Vagina (tissue), 2 donors: ENCODE results near the gene RAC2. TPM values are rescaled to one million over a fixed set of nuclear protein-coding genes. Genes with fewer than 3 reads are reported as not detected.
"Not testable (repeated sequence)": the region's sequence is repeated elsewhere in the genome, so short reads cannot be mapped to it uniquely, and the experiment has no call there.

Experiments
- DNase-seq, 2 donors: peaks; one replicate each; pipeline ENCODE4 v3.0.0-alpha.2; 2017; ENCODE audit errors: extremely low spot score in 2 of 2
- H3K27ac ChIP-seq: fragments of 200-600 bp; sonication (generic); one replicate; pipeline ENCODE4 v1.5.1; 2019
- H3K27me3 ChIP-seq: fragments of 200-600 bp; sonication (generic); one replicate; pipeline ENCODE4 v1.5.1; 2019
- H3K36me3 ChIP-seq, 2 donors: fragments of 200-600 bp; sonication (generic); one replicate each; pipeline ENCODE4 v1.5.1; 2017 to 2019
- H3K4me1 ChIP-seq: fragments of 200-600 bp; sonication (generic); one replicate; pipeline ENCODE4 v1.5.1; 2019
- H3K4me3 ChIP-seq, 2 donors: fragments of 200-600 bp; sonication (generic); 1 replicate in 1 of 2; 2 replicates in 1 of 2; pipeline ENCODE4 v1.5.1; 2016 to 2019
- H3K9me3 ChIP-seq: fragments of 200-600 bp; sonication (generic); one replicate; pipeline ENCODE4 v1.5.1; 2019
- POLR2A ChIP-seq, 2 donors: fragments of 450-650 bp; IDR thresholded peaks; one replicate each; pipeline ENCODE4 v1.6.1; 2017; ENCODE audit warnings: antibody characterized with exemption in 2 of 2, mild to moderate bottlenecking in 2 of 2, moderate library complexity in 2 of 2
- POLR2AphosphoS5 ChIP-seq, 2 donors: sonication (generic); formaldehyde crosslinking; IDR thresholded peaks; one replicate each; pipeline ENCODE4 v1.9.0; 2017; ENCODE audit warnings: antibody characterized with exemption in 2 of 2, mild to moderate bottlenecking in 2 of 2, low read depth in 1 of 2; ENCODE audit not compliant: insufficient read depth in 1 of 2
- intact Hi-C: fragments of 100-400 bp; cut with DNase I; formaldehyde crosslinking; loops from one replicate; pipeline ENCODE4 v1.15.1; 2023
- total RNA-seq: library from RNA; depleted of rRNA; stranded (reverse); fragments of >200 nt; gene quantifications from one replicate; pipeline ENCODE4 v1.2.3, GENCODE V29; 2016
- TF ChIP-seq, protein P1 (sequence below), 3 experiments: fragments of 450-650 bp in 2 of 3; fragments of 200-600 bp in 1 of 3; sonication (generic) in 1 of 3; IDR thresholded peaks; one replicate each; pipeline ENCODE4 v1.5.1; 2017 to 2019; ENCODE audit warnings: antibody characterized with exemption in 3 of 3, mild to moderate bottlenecking in 2 of 3, moderate library complexity in 2 of 3

RAC2 gene
- total RNA-seq, 1 donor from 2014 or later: 15.7 TPM

DNA sequence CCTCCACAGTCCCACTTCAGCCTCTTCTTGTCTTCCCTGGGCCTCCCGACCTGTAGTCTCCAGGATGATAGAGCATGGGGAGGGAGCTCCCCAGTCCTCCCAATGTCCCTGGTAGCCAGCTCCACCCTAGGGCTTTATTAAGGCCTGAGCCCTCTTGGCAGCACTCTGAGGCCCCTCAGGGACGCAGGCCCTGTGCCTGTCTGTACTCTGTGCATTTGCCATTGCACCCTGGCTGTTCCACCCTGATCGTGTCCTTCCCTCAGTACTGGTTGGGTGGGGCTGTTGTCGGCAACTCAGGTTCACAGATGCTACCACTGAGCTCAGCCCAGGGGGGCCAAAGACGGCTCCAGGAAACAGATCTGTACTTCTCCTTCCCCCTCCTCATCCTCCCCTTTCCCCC, 39.0 kb downstream of the RAC2 start:
- no peaks in the 10 kb centered on the region for H3K9me3 ChIP-seq
- no peak for DNase-seq
- H3K27me3 ChIP-seq: no peaks in the 10 kb centered on the region
- no peak overlapping the region for H3K27ac ChIP-seq
- no peak overlapping the region for H3K4me3 ChIP-seq
- no peaks in the 10 kb centered on the region for H3K36me3 ChIP-seq
- H3K4me1 ChIP-seq: no peaks in the 10 kb centered on the region
- intact Hi-C loops: no loop called here
- TF ChIP-seq POLR2A (IDR thresholded peaks at IDR 0.05): no peak
- TF ChIP-seq, protein P1, sequence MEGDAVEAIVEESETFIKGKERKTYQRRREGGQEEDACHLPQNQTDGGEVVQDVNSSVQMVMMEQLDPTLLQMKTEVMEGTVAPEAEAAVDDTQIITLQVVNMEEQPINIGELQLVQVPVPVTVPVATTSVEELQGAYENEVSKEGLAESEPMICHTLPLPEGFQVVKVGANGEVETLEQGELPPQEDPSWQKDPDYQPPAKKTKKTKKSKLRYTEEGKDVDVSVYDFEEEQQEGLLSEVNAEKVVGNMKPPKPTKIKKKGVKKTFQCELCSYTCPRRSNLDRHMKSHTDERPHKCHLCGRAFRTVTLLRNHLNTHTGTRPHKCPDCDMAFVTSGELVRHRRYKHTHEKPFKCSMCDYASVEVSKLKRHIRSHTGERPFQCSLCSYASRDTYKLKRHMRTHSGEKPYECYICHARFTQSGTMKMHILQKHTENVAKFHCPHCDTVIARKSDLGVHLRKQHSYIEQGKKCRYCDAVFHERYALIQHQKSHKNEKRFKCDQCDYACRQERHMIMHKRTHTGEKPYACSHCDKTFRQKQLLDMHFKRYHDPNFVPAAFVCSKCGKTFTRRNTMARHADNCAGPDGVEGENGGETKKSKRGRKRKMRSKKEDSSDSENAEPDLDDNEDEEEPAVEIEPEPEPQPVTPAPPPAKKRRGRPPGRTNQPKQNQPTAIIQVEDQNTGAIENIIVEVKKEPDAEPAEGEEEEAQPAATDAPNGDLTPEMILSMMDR (IDR thresholded peaks at IDR 0.05): no peak
- no peak for TF ChIP-seq POLR2AphosphoS5 (IDR thresholded peaks at IDR 0.05; ENCODE audit: insufficient read depth in 1 of 2, low read depth in 1 of 2)

DNA sequence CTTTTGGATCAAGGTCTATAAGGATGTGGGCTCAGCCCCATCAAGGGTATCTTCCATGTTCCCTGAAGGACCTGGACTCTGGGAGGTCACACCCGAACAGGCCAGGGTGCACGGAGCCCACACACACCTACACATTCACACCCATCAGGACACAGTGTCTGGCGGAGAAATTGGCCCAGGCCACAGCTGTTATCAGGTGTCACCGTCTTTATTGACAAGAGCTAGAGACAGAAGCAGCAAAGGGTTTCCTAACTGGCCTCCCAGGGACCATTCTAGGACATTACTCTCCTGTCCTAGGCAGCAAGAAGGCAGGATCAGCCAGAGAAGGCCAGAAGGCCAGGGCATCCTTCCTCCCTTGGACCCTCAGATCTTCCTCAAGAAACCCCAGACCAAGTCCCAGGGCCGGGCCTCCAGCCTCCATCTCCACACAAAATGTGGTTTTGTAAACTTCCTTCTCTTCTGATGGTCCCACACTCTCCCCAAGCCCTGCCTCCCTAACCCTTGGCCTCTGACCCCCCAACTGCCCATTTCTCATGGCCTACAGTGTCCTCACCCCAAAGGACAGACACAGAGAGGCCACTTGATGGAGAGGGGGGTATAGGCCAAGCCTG, 39.9 kb downstream of the RAC2 start:
- no peak overlapping the region for H3K4me3 ChIP-seq
- H3K27ac ChIP-seq: no peak overlapping the region
- DNase-seq: no peak
- no peaks in the 10 kb centered on the region for H3K36me3 ChIP-seq
- no peaks in the 10 kb centered on the region for H3K9me3 ChIP-seq
- intact Hi-C loops: no loop called here
- TF ChIP-seq, protein P1 (IDR thresholded peaks at IDR 0.05): no peak
- TF ChIP-seq POLR2A (IDR thresholded peaks at IDR 0.05) (no peak), POLR2AphosphoS5 (IDR thresholded peaks at IDR 0.05; ENCODE audit: insufficient read depth in 1 of 2, low read depth in 1 of 2) (no peak)
- H3K27me3 ChIP-seq: no peaks in the 10 kb centered on the region
- H3K4me1 ChIP-seq: peaks cover 5% of the 10 kb centered on the region

DNA sequence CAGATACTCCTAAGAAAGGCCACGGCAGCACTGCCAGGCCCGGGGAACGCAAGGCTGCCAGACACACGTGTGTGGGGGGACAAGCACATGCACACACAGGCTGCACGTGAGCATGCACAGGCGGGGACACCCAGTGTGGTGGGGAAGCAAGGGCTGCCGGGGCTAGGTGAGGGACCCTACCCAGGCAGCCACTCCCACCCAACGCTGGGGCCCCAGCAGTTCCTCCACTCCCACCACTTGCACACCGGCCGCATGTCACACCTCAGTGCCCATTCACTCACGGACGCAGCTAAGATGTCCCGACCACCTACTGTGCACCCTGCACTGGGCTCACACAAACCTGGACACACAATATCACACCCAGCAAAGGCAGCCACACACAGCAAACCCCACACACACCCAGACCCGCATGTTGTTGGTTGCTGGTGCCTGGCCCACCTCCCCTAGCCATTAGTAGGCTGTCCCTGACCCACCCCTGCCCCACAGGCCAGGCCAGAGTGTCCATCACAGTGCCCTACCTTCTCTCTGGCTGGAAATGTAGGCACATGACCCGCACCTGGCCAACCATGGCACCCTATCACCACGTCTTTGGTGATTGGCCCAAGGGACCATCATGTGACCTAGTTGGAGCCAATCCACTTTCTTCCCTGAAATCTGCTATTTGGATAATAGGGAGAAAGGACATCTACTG, 40.6 kb downstream of the RAC2 start:
- no peaks in the 10 kb centered on the region for H3K27me3 ChIP-seq
- DNase-seq: no peak
- TF ChIP-seq POLR2AphosphoS5 (IDR thresholded peaks at IDR 0.05; ENCODE audit: insufficient read depth in 1 of 2, low read depth in 1 of 2) (no peak), POLR2A (IDR thresholded peaks at IDR 0.05) (no peak)
- TF ChIP-seq, protein P1 (IDR thresholded peaks at IDR 0.05): no peak
- H3K36me3 ChIP-seq: no peaks in the 10 kb centered on the region
- H3K9me3 ChIP-seq: no peaks in the 10 kb centered on the region
- H3K4me3 ChIP-seq: no peak overlapping the region
- no peak overlapping the region for H3K27ac ChIP-seq
- H3K4me1 ChIP-seq: peaks cover 10% of the 10 kb centered on the region
- intact Hi-C loops: no loop called here

DNA sequence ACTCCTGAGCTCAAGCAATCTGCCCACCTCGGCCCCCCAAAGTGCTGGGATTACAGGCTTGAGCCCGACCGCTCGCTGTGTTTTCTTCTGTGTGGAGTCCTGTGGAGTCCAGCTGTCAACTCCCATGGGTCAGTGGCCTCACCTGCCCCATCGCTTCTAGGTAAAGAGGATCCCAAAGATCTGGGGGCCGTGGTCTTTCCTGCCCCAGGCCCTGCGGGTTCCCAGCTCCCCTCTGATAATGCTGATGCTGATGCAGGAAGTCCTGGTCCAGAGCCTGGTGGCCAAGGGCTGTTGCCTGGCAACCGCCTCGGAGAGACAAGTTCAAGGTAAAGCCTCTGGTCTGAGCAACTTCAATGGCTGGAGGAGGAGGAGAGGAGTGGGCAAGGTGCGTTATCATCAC, 41.4 kb downstream of the RAC2 start:
- intact Hi-C loops: no loop called here
- TF ChIP-seq POLR2AphosphoS5 (IDR thresholded peaks at IDR 0.05; ENCODE audit: insufficient read depth in 1 of 2, low read depth in 1 of 2) (no peak), POLR2A (IDR thresholded peaks at IDR 0.05) (no peak)
- TF ChIP-seq, protein P1 (IDR thresholded peaks at IDR 0.05): no peak
- no peaks in the 10 kb centered on the region for H3K27me3 ChIP-seq
- H3K27ac ChIP-seq: no peak overlapping the region
- no peak overlapping the region for H3K4me3 ChIP-seq
- peaks cover 18% of the 10 kb centered on the region for H3K4me1 ChIP-seq
- DNase-seq: no peak
- no peaks in the 10 kb centered on the region for H3K9me3 ChIP-seq
- H3K36me3 ChIP-seq: no peaks in the 10 kb centered on the region

DNA sequence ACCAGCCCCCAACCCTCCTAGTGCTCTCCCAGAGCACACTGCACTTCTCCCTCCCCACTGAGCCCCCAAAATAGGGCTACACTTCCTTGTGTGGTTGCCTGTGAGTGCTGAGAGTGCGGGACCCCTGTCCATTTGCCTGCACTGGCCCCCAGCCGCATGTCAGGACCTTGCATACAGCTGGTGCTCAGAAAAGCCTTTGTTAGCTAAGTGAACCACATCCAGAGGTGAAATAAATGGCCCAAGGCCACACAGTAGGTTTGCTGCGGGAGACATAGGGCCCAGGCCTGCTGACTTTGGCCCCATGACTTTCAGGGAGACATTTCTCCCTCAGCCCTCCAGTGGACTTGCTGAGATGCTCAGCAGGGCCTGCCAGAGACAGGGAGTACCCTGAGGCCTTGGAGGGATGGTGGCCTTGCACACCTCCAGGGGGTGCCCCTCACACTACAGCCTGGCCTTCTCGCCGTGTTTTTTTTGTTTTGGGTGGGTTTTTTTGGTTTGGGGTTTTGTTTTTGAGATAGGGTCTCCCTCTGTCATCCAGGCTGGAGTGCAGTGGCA, 42.0 kb downstream of the RAC2 start:
- Histone ChIP-seq H3K9me3 (no peaks in the 10 kb centered on the region), H3K27me3 (no peaks in the 10 kb centered on the region), H3K4me1 (peaks cover 25% of the 10 kb centered on the region), H3K4me3 (no peak overlapping the region), H3K36me3 (no peaks in the 10 kb centered on the region), H3K27ac (no peak overlapping the region)
- DNase-seq: no peak
- TF ChIP-seq, protein P1 (IDR thresholded peaks at IDR 0.05): no peak
- TF ChIP-seq POLR2AphosphoS5 (IDR thresholded peaks at IDR 0.05; ENCODE audit: insufficient read depth in 1 of 2, low read depth in 1 of 2) (no peak), POLR2A (IDR thresholded peaks at IDR 0.05) (no peak)
- intact Hi-C loops: no loop called here

DNA sequence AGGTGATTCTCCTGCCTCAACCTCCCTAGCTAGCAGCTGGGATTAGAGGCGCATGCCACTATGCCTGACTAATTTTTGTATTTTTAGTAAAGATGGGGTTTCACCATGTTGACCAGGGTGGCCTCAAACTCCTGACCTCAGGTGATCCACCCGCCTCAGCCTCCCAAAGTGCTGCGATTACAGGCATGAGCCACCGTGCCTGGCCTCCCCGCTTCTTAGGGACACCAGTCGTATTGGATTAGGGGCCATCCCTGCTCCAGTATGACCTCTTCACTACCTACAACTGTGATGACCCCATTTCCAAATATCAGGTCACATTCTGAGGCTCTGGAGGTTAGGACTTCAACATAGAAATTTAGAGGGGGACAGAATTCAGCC, 42.6 kb downstream of the RAC2 start:
- H3K36me3 ChIP-seq, intact Hi-C loops, H3K4me3 ChIP-seq, H3K9me3 ChIP-seq, H3K27ac ChIP-seq, DNase-seq, H3K27me3 ChIP-seq: not testable (repeated sequence)
- H3K4me1 ChIP-seq: peaks cover 31% of the 10 kb centered on the region
